ENCODE measurements around the gene PIAS1. TPM values are rescaled to one million over a fixed set of nuclear protein-coding genes. Genes with fewer than 3 reads are reported as not detected.
"Not testable (repeated sequence)": the region's sequence is repeated elsewhere in the genome, so short reads cannot be mapped to it uniquely, and the experiment has no call there.

PIAS1 gene
- total RNA-seq, 1 donor from 2014 or later, result 54.5 TPM

- no peak for DNase-seq (ENCODE audit: low spot score)
Measured at GRCh38 chr15:68218331-68218730, 164.2 kb downstream of the PIAS1 start.

GRCh38 chr15:68218847-68219798 is 165.0 kb downstream of the PIAS1 start:
- no peak for DNase-seq (ENCODE audit: low spot score)

- no peak for DNase-seq (ENCODE audit: low spot score)
Measured at GRCh38 chr15:68220489-68220888, 166.4 kb downstream of the PIAS1 start.

GRCh38 chr15:68220967-68221366 is 166.9 kb downstream of the PIAS1 start:
- no peak for DNase-seq (ENCODE audit: low spot score)

GRCh38 chr15:68221530-68222431 is 167.7 kb downstream of the PIAS1 start:
- not testable (repeated sequence) for DNase-seq (ENCODE audit: low spot score)

- DNase-seq (ENCODE audit: low spot score), result peak; percentile 7
Measured at GRCh38 chr15:68222432-68222743, 168.3 kb downstream of the PIAS1 start.

- DNase-seq (ENCODE audit: low spot score), result no peak
Measured at GRCh38 chr15:68223171-68223570, 169.1 kb downstream of the PIAS1 start.

GRCh38 chr15:68224108-68224507 is 170.0 kb downstream of the PIAS1 start:
- DNase-seq (ENCODE audit: low spot score), result peak; percentile 4

GRCh38 chr15:68224546-68225250 is 170.6 kb downstream of the PIAS1 start:
- DNase-seq (ENCODE audit: low spot score), result peak; percentile 7

- DNase-seq (ENCODE audit: low spot score), result not testable (repeated sequence)
Measured at GRCh38 chr15:68225442-68225841, 171.3 kb downstream of the PIAS1 start.

GRCh38 chr15:68227643-68228142 is 173.6 kb downstream of the PIAS1 start:
- no peak for DNase-seq (ENCODE audit: low spot score)

- DNase-seq (ENCODE audit: low spot score), result no peak
Measured at GRCh38 chr15:68228143-68228970, 174.2 kb downstream of the PIAS1 start.

GRCh38 chr15:68228971-68229385 is 174.9 kb downstream of the PIAS1 start:
- DNase-seq (ENCODE audit: low spot score), result no peak

GRCh38 chr15:68229386-68230156 is 175.5 kb downstream of the PIAS1 start, which contains the start of gene CLN6:
CLN6 (minus strand) TSS chr15:68229728; CDS start chr15:68229584, 144 bp downstream.
- peak; percentile 76 for DNase-seq (ENCODE audit: low spot score)

- no peak for DNase-seq (ENCODE audit: low spot score)
Measured at GRCh38 chr15:68230157-68231100, 176.3 kb downstream of the PIAS1 start.

GRCh38 chr15:68231102-68231818 is 177.1 kb downstream of the PIAS1 start:
- DNase-seq (ENCODE audit: low spot score), result no peak

GRCh38 chr15:68232449-68232848 is 178.3 kb downstream of the PIAS1 start:
- peak; percentile 32 for DNase-seq (ENCODE audit: low spot score)

- DNase-seq (ENCODE audit: low spot score), result no peak
Measured at GRCh38 chr15:68232937-68233336, 178.8 kb downstream of the PIAS1 start.
